IgD-negative memory B cell (primary cell): Measurements from ENCODE around the gene LOXL1. TPM values are rescaled to one million over a fixed set of nuclear protein-coding genes. Genes with fewer than 3 reads are reported as not detected.
"Not testable (repeated sequence)": the region's sequence is repeated elsewhere in the genome, so short reads cannot be mapped to it uniquely, and the experiment has no call there.

Source experiments
- H3K27ac Mint-ChIP-seq, 3 donors: one replicate each; pipeline ENCODE4 v1.8.0; 2020 to 2022; ENCODE audit warnings: mild to moderate bottlenecking in 3 of 3, mixed read lengths in 3 of 3, moderate library complexity in 1 of 3
- H3K27me3 Mint-ChIP-seq: one replicate; pipeline ENCODE4 v1.8.0; 2021; ENCODE audit warnings: mixed read lengths
- H3K36me3 Mint-ChIP-seq: one replicate; pipeline ENCODE4 v1.8.0; 2020; ENCODE audit warnings: mild to moderate bottlenecking, mixed read lengths
- H3K4me1 Mint-ChIP-seq, 3 donors: one replicate each; pipeline ENCODE4 v1.8.0; 2020 to 2022; ENCODE audit warnings: mixed read lengths in 3 of 3, mild to moderate bottlenecking in 1 of 3
- H3K4me3 Mint-ChIP-seq, 4 donors: one replicate each; pipeline ENCODE4 v1.8.0; 2020 to 2022; ENCODE audit warnings: mild to moderate bottlenecking in 4 of 4, mixed read lengths in 4 of 4, moderate library complexity in 3 of 4
- H3K9me3 Mint-ChIP-seq, 3 donors: one replicate each; pipeline ENCODE4 v1.8.0; 2020 to 2021; ENCODE audit warnings: mixed read lengths in 3 of 3, mild to moderate bottlenecking in 1 of 3
- polyA plus RNA-seq: library from polyadenylated mRNA; unstranded; fragments of 300-500 nt; fragmentation: Illumina TruSeq; gene quantifications from one replicate; pipeline ENCODE4 v1.2.3, GENCODE V29; 2021

Gene LOXL1
- polyA plus RNA-seq, 1 donor from 2014 or later, result 0.55 TPM

- peaks cover 0 to 2% (median 1%) of the 10 kb centered on the region in 3 donors for H3K4me1 Mint-ChIP-seq
- no peak overlapping the region for H3K27ac Mint-ChIP-seq
- peaks cover 3% of the 10 kb centered on the region for H3K27me3 Mint-ChIP-seq
- no peaks in the 10 kb centered on the region for H3K9me3 Mint-ChIP-seq
- no peak overlapping the region for H3K4me3 Mint-ChIP-seq
- H3K36me3 Mint-ChIP-seq, result no peaks in the 10 kb centered on the region
Measured at GRCh38 chr15:73936588-73937290, 10.5 kb downstream of the LOXL1 start.

GRCh38 chr15:73937296-73937695, 11.0 kb downstream of the LOXL1 start:
- H3K4me3 Mint-ChIP-seq, result no peak overlapping the region
- H3K4me1 Mint-ChIP-seq, result peaks cover 0 to 4% (median 2%) of the 10 kb centered on the region in 3 donors
- peaks cover 3% of the 10 kb centered on the region for H3K27me3 Mint-ChIP-seq
- no peaks in the 10 kb centered on the region for H3K36me3 Mint-ChIP-seq
- H3K27ac Mint-ChIP-seq, result no peak overlapping the region
- H3K9me3 Mint-ChIP-seq, result no peaks in the 10 kb centered on the region

GRCh38 chr15:73937726-73938125, 11.5 kb downstream of the LOXL1 start:
- Mint-ChIP-seq H3K9me3 (no peaks in the 10 kb centered on the region), H3K36me3 (no peaks in the 10 kb centered on the region), H3K4me1 (peaks cover 0 to 6% (median 4%) of the 10 kb centered on the region in 3 donors), H3K27me3 (peaks cover 3% of the 10 kb centered on the region), H3K4me3 (no peak overlapping the region), H3K27ac (no peak overlapping the region)

- not testable (repeated sequence) for H3K4me1 Mint-ChIP-seq, H3K4me3 Mint-ChIP-seq, H3K36me3 Mint-ChIP-seq, H3K27ac Mint-ChIP-seq, H3K9me3 Mint-ChIP-seq, H3K27me3 Mint-ChIP-seq
Measured at GRCh38 chr15:73938516-73938915, 12.3 kb downstream of the LOXL1 start.

DNA sequence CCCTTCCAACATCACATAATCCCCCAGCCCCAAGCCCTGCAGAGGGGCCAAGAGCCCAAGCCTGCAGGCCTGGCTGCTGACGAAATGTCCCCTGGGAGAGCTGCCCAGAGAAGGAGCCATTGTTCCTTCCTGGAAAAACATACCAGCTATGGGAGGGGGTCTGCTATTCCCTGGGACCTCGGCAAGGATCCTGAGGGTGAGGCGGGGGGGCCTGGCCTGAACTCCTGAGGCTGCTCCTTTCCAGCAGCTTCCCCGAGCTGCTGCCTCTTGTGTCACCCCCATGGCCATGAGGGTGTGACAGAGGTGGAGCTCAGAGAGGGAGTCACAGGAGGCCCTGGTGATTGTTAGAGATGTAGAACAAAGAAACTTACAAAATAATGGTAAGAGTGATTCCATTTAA, 12.9 kb downstream of the LOXL1 start:
- no peaks in the 10 kb centered on the region for H3K9me3 Mint-ChIP-seq
- peaks cover 3% of the 10 kb centered on the region for H3K27me3 Mint-ChIP-seq
- H3K4me3 Mint-ChIP-seq, result no peak overlapping the region
- H3K4me1 Mint-ChIP-seq, result peaks cover 0 to 6% (median 4%) of the 10 kb centered on the region in 3 donors
- no peak overlapping the region for H3K27ac Mint-ChIP-seq
- no peaks in the 10 kb centered on the region for H3K36me3 Mint-ChIP-seq

DNA sequence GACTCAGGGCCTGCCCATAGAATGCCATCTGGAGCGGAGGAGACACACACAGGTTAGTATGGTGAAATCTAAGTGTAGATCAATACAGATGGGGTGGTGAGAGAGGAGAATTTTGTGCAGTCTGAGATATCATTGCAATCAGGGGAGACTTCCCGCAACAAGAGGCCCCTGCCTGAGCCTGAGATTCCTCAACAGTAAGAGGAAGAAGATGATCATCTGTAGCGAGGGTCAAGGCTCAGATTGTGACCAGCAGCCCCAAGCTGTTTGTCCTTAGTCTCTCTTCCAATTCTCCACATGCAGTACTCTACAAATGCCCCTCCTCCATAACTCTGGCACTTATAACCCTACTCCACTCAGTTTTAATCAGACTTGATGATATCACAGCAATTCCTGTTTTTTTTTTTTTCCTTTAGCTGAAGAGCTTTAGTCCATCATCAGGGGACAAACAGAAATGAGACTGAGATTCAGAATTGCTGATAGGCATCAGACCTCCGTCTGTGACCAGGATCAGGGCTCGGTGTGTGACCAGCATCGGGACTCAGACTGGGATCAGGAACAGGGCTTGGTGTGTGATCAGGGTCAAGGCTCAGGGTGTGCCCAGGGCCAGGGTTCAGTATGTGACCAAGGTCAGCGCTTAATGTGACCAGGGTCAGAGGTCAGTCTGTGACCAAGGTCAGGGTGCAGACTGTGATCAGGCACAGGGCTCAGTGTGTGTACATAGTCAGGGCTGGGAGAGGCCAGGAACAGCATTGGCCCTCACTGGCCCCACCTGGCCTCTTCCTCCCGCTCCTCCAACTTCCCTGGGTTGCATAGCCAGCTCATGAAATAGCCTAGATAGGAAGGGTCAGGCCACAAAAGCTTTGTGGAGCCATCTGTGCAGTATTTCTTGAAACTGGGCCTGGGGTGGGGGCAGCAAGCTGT, 14.1 kb downstream of the LOXL1 start:
- H3K9me3 Mint-ChIP-seq, result no peaks in the 10 kb centered on the region
- H3K4me3 Mint-ChIP-seq, result no peak overlapping the region
- H3K36me3 Mint-ChIP-seq, result no peaks in the 10 kb centered on the region
- H3K4me1 Mint-ChIP-seq, result peaks cover 0 to 6% (median 4%) of the 10 kb centered on the region in 3 donors
- H3K27me3 Mint-ChIP-seq, result no peaks in the 10 kb centered on the region
- H3K27ac Mint-ChIP-seq, result peak overlapping the region in 1 of 3 donors; percentile 28

GRCh38 chr15:73941044-73941443, 14.8 kb downstream of the LOXL1 start:
- Mint-ChIP-seq H3K9me3 (no peaks in the 10 kb centered on the region), H3K27me3 (no peaks in the 10 kb centered on the region), H3K4me1 (peaks cover 0 to 7% (median 5%) of the 10 kb centered on the region in 3 donors), H3K4me3 (no peak overlapping the region), H3K27ac (no peak overlapping the region), H3K36me3 (no peaks in the 10 kb centered on the region)

DNA sequence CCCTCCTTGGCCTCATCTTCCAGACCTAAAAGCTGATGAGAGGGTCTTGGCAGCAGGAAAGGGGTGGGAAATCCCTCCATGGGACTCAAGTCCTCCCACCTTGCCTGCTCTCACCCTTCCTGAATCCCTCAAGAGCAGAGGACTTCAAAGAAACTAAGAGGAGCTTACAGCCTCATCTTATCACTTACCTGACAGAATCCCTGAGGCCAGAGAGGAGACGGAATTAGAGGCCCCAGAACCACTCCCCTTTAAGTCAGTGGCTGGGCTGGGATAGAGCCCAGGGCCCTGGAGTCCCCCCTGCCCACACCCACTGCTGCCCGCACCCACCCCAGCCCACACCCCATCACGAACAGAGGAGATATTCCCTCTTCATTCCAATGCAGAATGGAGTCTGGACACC, 15.2 kb downstream of the LOXL1 start:
- Mint-ChIP-seq H3K4me3 (peak overlapping the region in 1 of 4 donors; percentile 33), H3K4me1 (peaks cover 0 to 6% (median 5%) of the 10 kb centered on the region in 3 donors), H3K27ac (no peak overlapping the region), H3K36me3 (no peaks in the 10 kb centered on the region), H3K27me3 (no peaks in the 10 kb centered on the region), H3K9me3 (no peaks in the 10 kb centered on the region)

- Mint-ChIP-seq H3K27me3 (peaks cover 1% of the 10 kb centered on the region), H3K36me3 (no peaks in the 10 kb centered on the region), H3K27ac (no peak overlapping the region), H3K4me3 (peak overlapping the region in 1 of 4 donors; percentile 33), H3K4me1 (peaks cover 0 to 5% (median 4%) of the 10 kb centered on the region in 3 donors), H3K9me3 (no peaks in the 10 kb centered on the region)
Measured at GRCh38 chr15:73941871-73942635, 15.8 kb downstream of the LOXL1 start.

- H3K27me3 Mint-ChIP-seq, result peaks cover 1% of the 10 kb centered on the region
- H3K27ac Mint-ChIP-seq, result peak overlapping the region in 1 of 3 donors; percentile 53
- H3K4me3 Mint-ChIP-seq, result no peak overlapping the region
- H3K4me1 Mint-ChIP-seq, result peaks cover 0 to 5% (median 4%) of the 10 kb centered on the region in 3 donors
- H3K9me3 Mint-ChIP-seq, result no peaks in the 10 kb centered on the region
- H3K36me3 Mint-ChIP-seq, result no peaks in the 10 kb centered on the region
Measured at GRCh38 chr15:73942751-73943270, 16.5 kb downstream of the LOXL1 start.

DNA sequence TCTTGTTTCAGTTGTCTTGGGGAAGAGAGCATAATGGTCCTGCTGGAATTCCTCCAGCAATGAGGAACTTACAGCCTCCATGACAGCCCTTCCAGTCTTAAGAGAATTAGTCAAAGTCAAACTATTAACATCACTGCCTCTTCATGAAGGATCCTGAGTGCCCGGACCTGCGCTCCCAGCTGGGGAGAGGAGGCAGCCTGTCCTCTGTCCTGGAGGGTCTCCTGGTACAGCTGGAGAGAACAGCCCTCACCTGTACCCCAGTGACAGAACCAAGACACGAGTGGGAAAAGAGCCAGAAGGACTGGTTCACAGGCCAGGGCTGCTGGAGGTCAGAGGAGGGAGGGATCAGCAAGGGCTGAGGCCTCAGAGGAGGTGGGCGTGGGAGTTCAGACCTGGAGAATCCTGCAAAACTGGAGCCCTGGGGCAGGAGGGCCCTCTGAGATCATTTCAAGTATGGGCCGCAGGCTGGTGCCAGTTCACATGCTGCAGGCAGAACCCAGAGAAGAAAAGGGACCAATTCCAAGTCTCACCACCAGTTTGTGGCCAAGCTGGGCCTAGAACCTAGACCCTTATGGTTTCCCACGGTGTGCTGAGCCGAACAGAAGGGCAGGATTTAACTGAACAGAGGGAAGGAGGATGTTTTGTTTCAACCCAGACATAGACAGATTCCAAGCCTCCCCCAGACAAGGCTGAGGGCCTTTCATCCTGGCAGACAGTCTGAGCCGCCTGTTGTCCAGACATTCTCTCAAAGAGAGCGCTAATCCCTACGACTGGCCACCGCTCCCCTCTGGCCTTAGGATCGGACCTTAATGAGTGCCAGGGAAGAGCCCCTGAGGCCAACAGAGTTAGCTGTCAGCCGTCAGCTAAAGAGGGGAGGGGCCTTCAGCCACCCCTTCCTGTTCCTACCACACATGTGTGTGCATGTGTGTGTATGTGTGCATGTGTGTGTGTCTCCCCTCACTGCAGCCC, 18.2 kb downstream of the LOXL1 start:
- Mint-ChIP-seq H3K9me3 (no peaks in the 10 kb centered on the region), H3K27me3 (peaks cover 1% of the 10 kb centered on the region), H3K4me3 (no peak overlapping the region), H3K27ac (no peak overlapping the region), H3K36me3 (no peaks in the 10 kb centered on the region), H3K4me1 (peaks cover 0 to 5% (median 4%) of the 10 kb centered on the region in 3 donors)

DNA sequence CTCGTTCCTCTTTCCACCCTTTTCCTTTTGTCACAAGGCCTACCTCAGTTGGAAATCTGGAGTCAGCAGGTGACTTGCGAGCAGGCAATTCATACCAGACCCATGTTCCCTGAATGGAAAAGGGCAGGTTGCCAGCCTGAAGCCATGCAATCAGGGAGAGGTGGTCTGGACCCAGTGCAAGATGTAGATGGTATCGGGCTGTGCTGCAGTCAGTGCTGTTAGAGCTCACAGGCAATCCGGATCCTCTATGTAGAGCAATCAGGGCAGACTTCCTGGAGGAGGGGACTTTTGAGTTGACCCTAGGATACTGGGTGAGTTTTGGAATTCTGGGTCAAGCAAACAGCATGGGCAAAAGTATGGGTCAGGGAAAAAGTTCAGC, 18.9 kb downstream of the LOXL1 start:
- H3K36me3 Mint-ChIP-seq, result no peaks in the 10 kb centered on the region
- peaks cover 1% of the 10 kb centered on the region for H3K27me3 Mint-ChIP-seq
- H3K4me3 Mint-ChIP-seq, result no peak overlapping the region
- peaks cover 0 to 5% (median 4%) of the 10 kb centered on the region in 3 donors for H3K4me1 Mint-ChIP-seq
- no peaks in the 10 kb centered on the region for H3K9me3 Mint-ChIP-seq
- H3K27ac Mint-ChIP-seq, result no peak overlapping the region

GRCh38 chr15:73946046-73946721, 19.9 kb downstream of the LOXL1 start:
- H3K9me3 Mint-ChIP-seq, result no peaks in the 10 kb centered on the region
- no peaks in the 10 kb centered on the region for H3K36me3 Mint-ChIP-seq
- H3K27ac Mint-ChIP-seq, result peak overlapping the region in 1 of 3 donors; percentile 23
- peaks cover 2 to 10% (median 7%) of the 10 kb centered on the region in 3 donors for H3K4me1 Mint-ChIP-seq
- peaks cover 1% of the 10 kb centered on the region for H3K27me3 Mint-ChIP-seq
- peak overlapping the region in 1 of 4 donors; percentile 12 for H3K4me3 Mint-ChIP-seq
